OCI-LY7 (cell line): ENCODE results near the gene POLR2E.
A peak's percentile ranks its signal among the peaks of the same experiment; 100 is the strongest.

Source experiments
- EZH2phosphoT487 ChIP-seq: fragments of 200-600 bp; sonication (generic); IDR thresholded peaks from 2 replicates; pipeline ENCODE4 v1.6.1; 2018; ENCODE audit warnings: low read depth, borderline replicate concordance, mild to moderate bottlenecking, mixed run types, antibody characterized with exemption, low read length, moderate library complexity, mixed read lengths
- TF ChIP-seq, protein P1 (sequence below): fragments of 200-600 bp; sonication (generic); conservative IDR thresholded peaks from 2 replicates; pipeline ENCODE4 v1.5.1; 2014; ENCODE audit warnings: mild to moderate bottlenecking, antibody characterized with exemption, low read length, moderate library complexity, mixed read lengths

DNA sequence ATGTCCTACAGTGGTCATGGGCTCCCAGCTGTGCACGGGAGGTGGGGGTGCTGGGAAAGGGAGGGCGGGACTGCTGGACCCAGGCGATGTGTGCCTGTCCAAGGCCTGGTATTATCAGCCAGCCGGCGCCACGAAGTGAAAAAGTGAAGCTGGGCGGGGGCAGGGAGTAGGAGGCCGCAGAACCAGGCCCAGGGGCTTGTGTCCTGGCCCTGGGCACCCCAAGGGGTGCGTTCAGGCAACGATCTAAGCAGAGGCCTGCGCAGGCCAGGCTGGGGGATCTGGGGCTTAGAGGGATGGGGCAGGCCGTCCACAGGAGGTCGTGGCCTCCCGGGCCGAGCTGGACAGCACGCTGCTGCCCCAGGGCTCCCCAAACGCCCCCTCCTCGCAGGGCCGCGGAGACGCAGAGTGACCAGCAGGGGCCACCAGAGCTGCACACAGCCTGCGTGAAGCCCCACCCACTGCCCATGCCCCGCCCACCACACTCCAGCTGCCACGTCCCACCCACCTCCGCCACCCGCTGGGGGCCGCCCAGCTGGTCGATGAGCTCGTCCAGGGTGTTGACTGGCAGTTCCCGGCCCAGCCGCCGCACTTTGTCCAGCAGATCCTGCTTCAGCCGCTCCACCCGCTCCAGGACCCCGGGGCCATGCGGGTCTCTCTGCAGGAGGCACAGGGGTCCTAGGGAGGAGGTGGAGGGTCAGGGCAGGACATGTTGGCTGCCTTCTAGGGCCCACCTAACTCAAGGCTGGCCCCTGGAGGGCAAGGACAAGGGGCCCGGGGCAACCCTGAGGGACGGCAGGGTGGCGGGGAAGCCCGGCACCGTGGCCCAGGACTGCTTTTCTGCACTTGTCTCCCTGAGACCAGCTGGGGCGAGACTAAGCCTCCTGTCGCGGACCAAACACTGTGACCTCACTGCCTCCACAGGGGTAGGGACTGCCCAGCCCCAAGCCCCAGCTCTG lies 18.1 kb upstream of the POLR2E start:
- TF ChIP-seq, protein P1, sequence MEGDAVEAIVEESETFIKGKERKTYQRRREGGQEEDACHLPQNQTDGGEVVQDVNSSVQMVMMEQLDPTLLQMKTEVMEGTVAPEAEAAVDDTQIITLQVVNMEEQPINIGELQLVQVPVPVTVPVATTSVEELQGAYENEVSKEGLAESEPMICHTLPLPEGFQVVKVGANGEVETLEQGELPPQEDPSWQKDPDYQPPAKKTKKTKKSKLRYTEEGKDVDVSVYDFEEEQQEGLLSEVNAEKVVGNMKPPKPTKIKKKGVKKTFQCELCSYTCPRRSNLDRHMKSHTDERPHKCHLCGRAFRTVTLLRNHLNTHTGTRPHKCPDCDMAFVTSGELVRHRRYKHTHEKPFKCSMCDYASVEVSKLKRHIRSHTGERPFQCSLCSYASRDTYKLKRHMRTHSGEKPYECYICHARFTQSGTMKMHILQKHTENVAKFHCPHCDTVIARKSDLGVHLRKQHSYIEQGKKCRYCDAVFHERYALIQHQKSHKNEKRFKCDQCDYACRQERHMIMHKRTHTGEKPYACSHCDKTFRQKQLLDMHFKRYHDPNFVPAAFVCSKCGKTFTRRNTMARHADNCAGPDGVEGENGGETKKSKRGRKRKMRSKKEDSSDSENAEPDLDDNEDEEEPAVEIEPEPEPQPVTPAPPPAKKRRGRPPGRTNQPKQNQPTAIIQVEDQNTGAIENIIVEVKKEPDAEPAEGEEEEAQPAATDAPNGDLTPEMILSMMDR = peak; percentile 80
- no peak for TF ChIP-seq EZH2phosphoT487
